Measurements from ENCODE around the gene ZSWIM7.
"Not testable (repeated sequence)": the region's sequence is repeated elsewhere in the genome, so short reads cannot be mapped to it uniquely, and the experiment has no call there.

ZSWIM7 gene

DNA sequence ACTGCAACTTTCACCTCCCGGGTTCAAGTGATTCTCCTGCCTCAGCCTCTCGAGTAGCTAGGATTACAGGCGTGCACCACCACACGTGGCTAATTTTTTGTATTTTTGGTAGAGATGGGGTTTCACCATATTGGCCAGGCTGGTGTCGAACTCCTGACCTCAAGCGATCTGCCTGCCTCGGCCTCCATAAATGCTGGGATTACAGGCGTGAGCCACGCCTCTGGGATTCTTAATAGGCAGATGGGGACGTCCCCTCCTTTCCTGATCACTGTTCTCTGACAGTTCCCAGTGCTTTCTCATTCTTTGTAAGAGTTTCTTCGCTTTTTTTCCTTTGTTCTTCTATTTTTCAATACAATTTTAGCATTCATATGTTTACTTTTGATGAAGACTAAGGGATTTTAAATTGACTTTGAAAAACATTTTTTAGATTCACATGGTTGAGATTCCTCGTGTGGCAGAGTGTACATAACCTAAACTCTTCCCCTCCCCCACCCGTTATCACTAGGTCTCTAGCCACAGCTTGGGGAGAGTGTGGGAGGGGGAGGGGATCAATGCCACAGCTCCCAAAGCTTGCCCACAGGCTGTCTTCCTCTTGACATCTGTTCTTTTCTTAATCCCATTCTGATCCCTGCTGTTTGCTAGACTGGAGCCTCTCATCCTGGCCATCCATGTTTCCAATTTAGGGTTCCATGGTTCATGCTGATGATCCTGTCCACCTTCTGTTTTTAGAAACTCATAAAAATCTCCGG is 43.5 kb downstream of the ZSWIM7 start:
- DNase-seq: no peak

DNA sequence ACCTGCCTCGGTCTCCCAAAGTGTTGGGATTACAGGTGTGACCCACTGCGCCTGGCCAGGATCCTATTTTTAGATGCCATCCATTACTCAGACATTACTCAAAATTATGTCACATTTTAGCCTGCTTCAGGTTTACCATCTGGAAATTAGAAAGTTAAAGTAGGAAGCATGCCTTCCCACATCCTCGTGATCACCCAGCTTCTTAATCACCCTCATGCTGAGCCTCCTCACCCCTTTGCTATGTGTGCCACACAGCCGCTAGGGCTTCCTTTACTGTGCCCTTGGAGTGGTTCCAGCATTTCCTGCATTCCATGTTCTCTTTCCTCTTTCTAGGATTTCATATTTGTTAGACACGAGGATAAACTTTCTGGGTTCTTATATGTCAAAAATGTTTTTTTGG is 45.3 kb downstream of the ZSWIM7 start:
- no peak for DNase-seq

DNA sequence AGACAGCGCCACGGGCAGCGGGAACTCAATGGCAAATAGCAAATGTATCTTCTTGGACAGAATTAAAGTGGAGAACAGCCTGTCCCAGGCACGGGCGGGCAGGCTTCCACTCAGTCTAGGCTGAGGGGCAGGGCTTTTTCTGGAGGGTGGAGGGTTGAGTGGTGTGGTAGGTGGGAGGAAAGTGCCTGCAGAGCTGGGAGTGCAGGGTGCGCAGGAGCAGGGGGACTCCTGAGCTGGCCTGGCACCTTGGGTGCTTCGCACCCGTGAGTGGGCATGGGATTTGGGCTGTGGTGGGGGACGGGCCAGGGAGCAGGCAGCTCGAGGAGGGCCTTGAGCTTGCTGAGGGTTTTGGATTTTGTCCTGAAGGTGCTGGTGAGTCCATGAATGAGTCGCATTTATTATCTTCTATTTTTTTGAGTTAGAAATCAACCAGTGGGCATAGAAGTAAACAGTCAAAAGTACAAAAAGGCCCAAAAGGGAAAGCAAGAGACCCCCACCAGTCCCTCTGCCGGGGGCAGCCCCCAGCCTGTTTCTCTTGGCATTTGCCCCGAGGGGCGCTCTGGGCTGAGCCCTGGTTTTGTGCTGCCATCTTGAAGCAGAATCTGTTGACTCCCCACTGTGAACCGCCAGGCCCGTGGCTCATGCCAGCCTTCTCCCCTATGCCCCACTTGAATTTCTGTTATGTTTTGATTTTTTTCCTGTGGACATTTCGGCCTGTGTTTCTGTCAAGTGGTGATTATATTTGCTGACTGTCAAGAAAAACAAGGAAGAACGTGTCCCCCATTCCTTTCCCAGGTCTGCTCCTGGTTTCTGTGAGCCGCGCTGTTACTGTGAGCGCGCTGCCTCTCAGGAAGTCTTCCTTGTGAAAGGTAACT is 46.4 kb downstream of the ZSWIM7 start:
- no peak for DNase-seq

DNA sequence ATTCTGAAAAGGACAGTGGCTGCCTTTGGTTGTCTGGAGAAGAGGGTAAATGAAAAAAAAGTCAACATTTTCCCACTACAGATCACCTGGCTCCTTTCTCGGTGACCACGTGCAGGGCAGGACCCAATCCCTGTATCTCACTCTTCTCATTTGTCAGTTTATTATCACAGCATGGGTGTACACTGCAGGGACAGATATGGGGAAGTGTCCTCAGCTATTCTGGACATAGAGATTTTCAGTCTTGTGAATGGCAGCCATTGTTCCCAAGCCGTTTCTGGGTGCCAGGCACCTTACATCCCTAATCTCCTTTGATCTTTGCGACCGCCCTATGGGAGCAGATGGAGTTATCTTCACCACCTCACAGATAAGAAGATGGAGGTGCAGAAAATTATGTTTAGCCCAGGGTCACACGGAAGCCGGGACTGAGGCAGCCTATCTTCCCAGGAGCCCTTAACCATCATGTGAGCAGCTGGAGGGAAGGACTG is 47.4 kb downstream of the ZSWIM7 start:
- DNase-seq: no peak

DNA sequence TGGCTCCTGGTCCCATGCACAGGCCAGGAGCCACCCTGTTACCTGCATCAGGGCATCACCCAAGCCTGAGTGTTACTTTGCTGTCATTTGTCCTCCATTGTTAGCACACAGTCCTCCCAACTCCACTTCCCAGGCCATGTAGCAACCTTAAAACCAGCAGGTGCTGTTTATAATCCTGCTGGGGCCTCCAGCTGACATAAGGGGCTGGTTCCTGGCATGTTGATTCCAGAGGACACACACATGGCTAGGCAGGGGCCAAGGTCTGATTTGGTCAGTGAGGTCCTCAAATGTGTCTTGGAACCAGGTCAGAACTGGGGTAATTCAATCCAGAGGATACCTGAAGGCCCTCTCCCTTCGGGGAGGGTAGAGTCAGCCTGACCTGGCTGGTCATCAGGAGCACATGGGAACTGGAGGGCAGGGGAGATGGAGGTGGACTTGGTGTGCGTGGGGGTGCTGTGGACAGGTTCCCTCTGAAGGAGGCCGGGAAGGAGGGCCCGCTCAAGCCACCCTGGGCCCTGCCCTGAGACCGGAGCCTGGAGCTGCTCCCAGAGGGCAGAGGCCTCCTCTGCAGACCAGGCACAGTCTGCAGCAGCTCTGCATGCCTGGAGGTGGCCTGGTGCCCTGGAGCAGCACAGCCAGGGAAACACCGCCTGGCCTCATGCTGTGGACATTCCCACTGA is 48.0 kb downstream of the ZSWIM7 start:
- DNase-seq: no peak

- no peak for DNase-seq
Observed at GRCh38 chr17:15947976-15948752, 51.3 kb downstream of the ZSWIM7 start.

DNA sequence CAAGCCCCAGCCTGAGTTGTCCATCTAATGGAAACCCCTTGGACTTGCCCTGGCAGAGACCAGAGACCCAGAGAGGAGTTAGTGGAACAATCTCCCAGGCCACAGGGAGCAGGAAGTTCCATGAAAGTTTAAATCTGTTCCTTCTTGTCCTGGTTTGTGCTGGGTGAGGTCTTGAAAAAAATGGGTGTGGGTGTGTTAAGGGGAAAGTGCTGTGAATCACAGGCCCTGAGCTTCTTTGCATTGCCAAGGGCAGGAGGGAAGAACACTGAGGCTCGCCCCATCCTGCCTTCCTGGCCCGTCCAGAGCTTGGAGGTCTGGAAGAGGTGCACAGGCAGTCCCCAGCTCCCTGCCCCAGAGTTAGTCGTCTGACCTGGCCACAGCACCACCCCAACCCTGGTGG is 52.2 kb downstream of the ZSWIM7 start:
- no peak for DNase-seq

- no peak for DNase-seq
Observed at GRCh38 chr17:15946611-15947120, 52.8 kb downstream of the ZSWIM7 start.

- DNase-seq: no peak
Observed at GRCh38 chr17:15945527-15946191, 53.8 kb downstream of the ZSWIM7 start.

DNA sequence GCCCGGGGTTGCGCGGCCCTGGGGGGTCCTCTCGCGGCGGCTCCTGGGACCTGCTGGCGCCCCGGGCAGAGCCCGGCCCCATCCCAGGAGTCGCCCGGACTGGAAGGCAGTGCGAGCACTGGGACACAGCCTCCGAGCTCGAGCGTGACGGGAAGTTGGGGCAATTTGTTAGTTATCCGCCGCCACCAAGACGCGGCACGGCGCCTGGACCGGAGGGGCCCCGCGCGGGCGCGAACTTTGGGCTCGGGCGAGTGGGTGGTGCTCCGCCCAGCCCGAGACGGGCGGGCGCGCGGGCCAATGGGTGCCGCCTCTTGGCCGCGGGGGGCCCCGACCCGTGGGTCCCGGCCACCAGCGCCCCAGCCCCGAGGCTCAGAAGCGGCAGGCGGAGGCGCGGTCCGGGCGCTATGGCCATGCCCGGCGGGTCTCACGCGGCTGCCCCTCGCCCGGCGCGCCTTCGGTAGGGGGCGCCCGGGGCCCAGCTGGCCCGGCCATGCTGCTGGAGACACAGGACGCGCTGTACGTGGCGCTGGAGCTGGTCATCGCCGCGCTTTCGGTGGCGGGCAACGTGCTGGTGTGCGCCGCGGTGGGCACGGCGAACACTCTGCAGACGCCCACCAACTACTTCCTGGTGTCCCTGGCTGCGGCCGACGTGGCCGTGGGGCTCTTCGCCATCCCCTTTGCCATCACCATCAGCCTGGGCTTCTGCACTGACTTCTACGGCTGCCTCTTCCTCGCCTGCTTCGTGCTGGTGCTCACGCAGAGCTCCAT is 54.6 kb downstream of the ZSWIM7 start, which contains the start of gene ADORA2B:
Gene ADORA2B, plus strand, starts transcription at position 372 of the 768 bp plus-strand sequence. Its CDS starts 119 bp downstream, at position 491.
- DNase-seq: peak; percentile 73

- DNase-seq: peak; percentile 48
Observed at GRCh38 chr17:15943971-15944758, 55.3 kb downstream of the ZSWIM7 start.

DNA sequence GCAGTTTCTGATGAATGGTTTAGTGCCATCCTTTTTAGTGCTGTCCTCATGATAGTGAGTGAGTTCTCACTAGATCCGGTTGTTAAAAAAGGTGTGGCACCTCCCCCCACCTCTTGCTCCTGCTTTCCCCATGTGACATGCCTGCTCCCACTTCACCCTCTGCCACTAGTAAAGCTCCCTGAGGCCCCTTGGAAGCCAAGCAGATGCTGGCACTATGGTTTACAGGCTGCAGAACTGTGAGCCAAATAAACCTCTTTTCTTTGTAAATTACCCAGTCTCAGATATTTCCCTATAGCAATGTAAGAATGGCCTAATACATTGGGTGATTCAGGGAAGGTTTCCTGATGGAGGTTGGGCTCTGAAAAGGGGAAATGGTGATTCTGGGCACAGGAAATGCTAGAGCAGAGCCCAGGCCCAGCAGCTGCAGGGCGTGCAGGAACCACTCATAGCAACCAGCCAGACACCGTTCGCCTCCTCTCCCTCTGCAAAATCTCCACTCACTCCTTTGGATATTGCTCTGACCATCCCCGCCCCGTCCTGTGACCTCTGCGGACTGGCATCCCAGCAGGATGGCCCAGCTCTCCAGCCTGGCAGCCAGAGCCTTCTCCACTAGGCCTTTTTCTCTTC is 57.2 kb downstream of the ZSWIM7 start:
- DNase-seq: no peak

- DNase-seq: no peak
Observed at GRCh38 chr17:15941781-15942180, 57.7 kb downstream of the ZSWIM7 start.

- DNase-seq: not testable (repeated sequence)
Observed at GRCh38 chr17:15936481-15936880, 63.0 kb downstream of the ZSWIM7 start.

- DNase-seq: no peak
Observed at GRCh38 chr17:15935891-15936290, 63.6 kb downstream of the ZSWIM7 start.

- no peak for DNase-seq
Observed at GRCh38 chr17:15934866-15935265, 64.6 kb downstream of the ZSWIM7 start.

GRCh38 chr17:15931394-15931793 is 68.1 kb downstream of the ZSWIM7 start:
- DNase-seq: no peak

DNA sequence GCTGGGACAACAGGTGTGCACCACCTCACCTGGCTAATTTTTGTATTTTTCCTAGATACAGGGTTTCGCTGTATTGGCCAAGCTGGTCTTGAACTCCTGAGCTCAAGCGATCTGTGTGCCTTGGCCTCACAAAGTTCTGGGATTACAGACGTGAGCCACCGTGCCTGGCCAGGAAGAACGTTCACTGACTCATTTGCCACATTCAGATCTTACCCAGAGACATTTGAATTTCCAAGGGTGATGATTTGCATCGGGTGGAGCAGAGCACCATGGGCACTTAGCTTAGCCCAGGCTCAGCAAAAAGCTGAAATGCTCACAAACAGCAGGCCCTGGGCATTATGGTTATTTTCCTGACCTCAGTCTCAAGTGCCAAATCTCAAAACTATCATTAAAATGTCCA is 69.1 kb downstream of the ZSWIM7 start:
- no peak for DNase-seq

- no peak for DNase-seq
Observed at GRCh38 chr17:15929941-15930340, 69.6 kb downstream of the ZSWIM7 start.

Data from NCI-H146 (cell line).